K562 (cell line): ENCODE measurements around the gene ETS2. TPM values are rescaled to one million over a fixed set of nuclear protein-coding genes. Genes with fewer than 3 reads are reported as not detected.

Experiments
- ATAC-seq: fragments of 200-7000 bp; cut with Tn5 transposase; 3 replicates; pipeline ENCODE4 v1.9.1; 2020; ENCODE audit warnings: moderate library complexity
- BruUV-seq: library from RNA; stranded (reverse); fragments of 400-500 nt; replicated peaks from 2 replicates; lab custom pipeline; 2021; lab: Mats Ljungman, UMichigan
- CTCF ChIA-PET: fragments of 300-600 bp; formaldehyde crosslinking; extraction: SDS; loops from one replicate; lab custom pipeline; 2021; ENCODE audit warnings: low intra/inter-chr PET ratio; lab: Yijun Ruan, JAX
- POLR2A ChIA-PET: fragments of 300-600, 350-650 bp; sonication (Branson Sonifier 250); formaldehyde crosslinking; extraction: SDS; loops from one replicate; lab custom pipeline; 2021; ENCODE audit warnings: antibody characterized with exemption, inconsistent platforms; lab: Yijun Ruan, JAX
- DNase-seq, 4 experiments: peaks; one replicate each; pipeline versions ENCODE4 v3.0.0 to v3.0.0-alpha.2; 2011 to 2018; ENCODE audit warnings: low spot score in 3 of 4, mixed read lengths in 3 of 4; ENCODE audit errors: extremely low read depth in 1 of 4
- FAIRE-seq: peaks from 2 replicates; lab custom pipeline; 2011; peaks lifted over from hg19 to GRCh38; lab: Jason Lieb, UNC
- H2AFZ ChIP-seq: 2 replicates; pipeline ENCODE4 v1.6.0; 2011; ENCODE audit warnings: low read depth, low read length, control low read depth, inconsistent platforms
- H3K27ac ChIP-seq: fragments of 200-600 bp; 3 replicates; pipeline ENCODE4 v1.8.0; 2011; ENCODE audit warnings: low read depth, mild to moderate bottlenecking, control low read depth, inconsistent platforms, low read length, moderate library complexity, mixed read lengths; ENCODE audit errors: extremely low read depth
- H3K27me3 ChIP-seq, 2 experiments: fragments of 300-600 bp in 1 of 2; 2 replicates in 1 of 2; 3 replicates in 1 of 2; pipeline versions ENCODE4 v1.6.0 to v1.8.0; 2011; ENCODE audit warnings: inconsistent platforms in 2 of 2, low read length in 2 of 2, mild to moderate bottlenecking in 1 of 2, mixed read lengths in 1 of 2, moderate library complexity in 1 of 2; ENCODE audit not compliant: control insufficient read depth in 2 of 2, insufficient read depth in 2 of 2
- H3K36me3 ChIP-seq: fragments of 300-600 bp; 3 replicates; pipeline ENCODE4 v1.8.0; 2011; ENCODE audit warnings: mild to moderate bottlenecking, low read length, inconsistent platforms; ENCODE audit not compliant: control insufficient read depth, insufficient read depth
- H3K4me1 ChIP-seq, 2 experiments: fragments of 200-600 bp in 1 of 2; replicated peaks in 1 of 2; 2 replicates in 1 of 2; 3 replicates in 1 of 2; pipeline versions ENCODE4 v1.5.1 to v1.8.0; 2011; ENCODE audit warnings: inconsistent platforms in 2 of 2, low read length in 2 of 2, mild to moderate bottlenecking in 1 of 2, mixed read lengths in 1 of 2, moderate library complexity in 1 of 2; ENCODE audit not compliant: control insufficient read depth in 2 of 2, insufficient read depth in 2 of 2
- H3K4me2 ChIP-seq: 2 replicates; pipeline ENCODE4 v1.6.1; 2011; ENCODE audit warnings: low read length, control low read depth, inconsistent platforms, mixed read lengths; ENCODE audit not compliant: insufficient read depth
- H3K4me3 ChIP-seq: fragments of 200-600 bp; sonication (generic), shearing (Covaris generic); 2 replicates; pipeline ENCODE4 v1.5.1; 2016; ENCODE audit warnings: control low read depth, inconsistent platforms
- H3K79me2 ChIP-seq: fragments of 200-600 bp; 3 replicates; pipeline ENCODE4 v1.8.0; 2011; ENCODE audit warnings: low read length, inconsistent platforms; ENCODE audit not compliant: control insufficient read depth, insufficient read depth
- H3K9ac ChIP-seq, 2 experiments: 2 replicates each; pipeline versions ENCODE4 v1.6.0 to v1.6.1; 2011; ENCODE audit warnings: low read depth in 2 of 2, low read length in 2 of 2, control low read depth in 1 of 2, inconsistent platforms in 1 of 2, mild to moderate bottlenecking in 1 of 2, mixed read lengths in 1 of 2; ENCODE audit not compliant: insufficient read depth in 1 of 2
- H3K9me1 ChIP-seq: one replicate; pipeline ENCODE4 v1.6.0; 2011; ENCODE audit warnings: inconsistent platforms, mild to moderate bottlenecking, low read length, moderate library complexity; ENCODE audit not compliant: control insufficient read depth, insufficient read depth
- H3K9me3 ChIP-seq: replicated peaks from 2 replicates; pipeline ENCODE4 v1.5.1; 2011; ENCODE audit warnings: low read depth, low read length, inconsistent platforms; ENCODE audit not compliant: control insufficient read depth, insufficient read depth
- H4K20me1 ChIP-seq: replicated peaks from 2 replicates; pipeline ENCODE4 v1.6.1; 2011; ENCODE audit warnings: low read length, inconsistent platforms, mixed read lengths; ENCODE audit not compliant: control insufficient read depth, insufficient read depth
- BMI1 ChIP-seq: fragments of 150-350 bp; IDR thresholded peaks from 2 replicates; pipeline ENCODE4 v1.6.1; 2014; ENCODE audit warnings: low read length
- ELF1 ChIP-seq: fragments of 200-800 bp; sonication (Bioruptor generic); IDR thresholded peaks from 2 replicates; pipeline ENCODE4 v1.6.1; 2016; ENCODE audit warnings: missing genetic modification characterization, missing compliant biosample characterization
- L3MBTL2 ChIP-seq: fragments of 450-650 bp; IDR thresholded peaks from 2 replicates; pipeline ENCODE4 v1.6.1; 2016; ENCODE audit warnings: mild to moderate bottlenecking, moderate library complexity
- MTA2 ChIP-seq: fragments of 450-650 bp; IDR thresholded peaks from 2 replicates; pipeline ENCODE4 v1.6.1; 2016; ENCODE audit warnings: low read depth
- MYC ChIP-seq, 2 experiments: fragments of 250-450 bp in 1 of 2; sonication (Bioruptor Pico) in 1 of 2; IDR thresholded peaks; 2 replicates each; pipeline versions ENCODE4 v1.5.1 to v1.6.1; 2012 to 2021; ENCODE audit warnings: low read depth in 2 of 2, borderline replicate concordance in 1 of 2, improper control_type of control experiment in 1 of 2, low read length in 1 of 2, mild to moderate bottlenecking in 1 of 2, moderate library complexity in 1 of 2
- SETDB1 ChIP-seq: IDR thresholded peaks from one replicate; pipeline ENCODE4 v1.6.1; 2012; ENCODE audit warnings: low read length, control low read depth, inconsistent platforms
- SMAD4 ChIP-seq: fragments of 250-450 bp; sonication (Bioruptor Pico); conservative IDR thresholded peaks from 2 replicates; pipeline ENCODE4 v1.8.0; 2021; ENCODE audit warnings: inconsistent platforms, mild to moderate bottlenecking, moderate library complexity
- SOX6 ChIP-seq: fragments of 450-650 bp; IDR thresholded peaks from 2 replicates; pipeline ENCODE4 v1.6.1; 2014; ENCODE audit warnings: mild to moderate bottlenecking
- ZBTB5 ChIP-seq: fragments of 450-650 bp; IDR thresholded peaks from 2 replicates; pipeline ENCODE4 v1.6.1; 2017; ENCODE audit warnings: antibody characterized with exemption
- WGBS: fragments of 100-300 bp; shearing (Covaris generic); methylation state at CpG from one replicate; pipeline ENCODE4 v1.1.6; 2016; ENCODE audit warnings: low coverage, mixed read lengths; ENCODE audit not compliant: insufficient coverage; ENCODE audit errors: missing lambda C conversion rate; 5-methylcytosine and 5-hydroxymethylcytosine counted together
- in situ Hi-C: fragments of 300-500 bp; cut with MboI; formaldehyde crosslinking; loops from 4 replicates; pipeline ENCODE4 v1.15.0; 2018; ENCODE audit warnings: inconsistent platforms, mixed read lengths
- intact Hi-C: fragments of 100-400 bp; cut with micrococcal nuclease; formaldehyde crosslinking; loops from 2 replicates; pipeline ENCODE4 v1.14.2; 2022
- polyA plus RNA-seq, 8 experiments: library from polyadenylated mRNA; depleted of rRNA in 4 of 8; stranded (reverse) in 5 of 8; unstranded in 3 of 8; fragments of >200 nt; fragmentation: Nextera tagmentation in 2 of 8; fragmentation: Illumina TruSeq in 1 of 8; extraction: Ambion mirVana in 2 of 8; extraction: Trizol in 1 of 8; gene quantifications; 2 replicates each; pipeline versions ENCODE4 v1.2.1 to v1.2.3, GENCODE V29; 2011 to 2014; ENCODE audit warnings: inconsistent platforms in 1 of 8, missing spikeins in 1 of 8
- total RNA-seq, 7 experiments: library from RNA; depleted of rRNA in 6 of 7; stranded (reverse); fragments of >200 nt in 6 of 7; fragmentation: Illumina TruSeq in 2 of 7; extraction: Trizol in 2 of 7; gene quantifications; 2 replicates each; pipeline versions ENCODE4 v1.2.1 to v1.2.3, GENCODE V29; 2011 to 2021; ENCODE audit warnings: low replicate concordance in 1 of 7
- TF ChIP-seq, protein P1 (sequence below): IDR thresholded peaks from 2 replicates; pipeline ENCODE4 v1.6.1; 2016; ENCODE audit warnings: missing genetic modification characterization, missing compliant biosample characterization
- TF ChIP-seq, protein P2 (sequence below): fragments of 150-350 bp; conservative IDR thresholded peaks from 2 replicates; pipeline ENCODE4 v1.6.1; 2014; ENCODE audit warnings: low read length

ETS2 gene
- total and polyA plus RNA-seq, 9 of the 15 experiments (the other 6 are each of a cell fraction or from before 2014, with no cell fraction given) = 1.7 to 24.4 (median 12.2) TPM

DNA sequence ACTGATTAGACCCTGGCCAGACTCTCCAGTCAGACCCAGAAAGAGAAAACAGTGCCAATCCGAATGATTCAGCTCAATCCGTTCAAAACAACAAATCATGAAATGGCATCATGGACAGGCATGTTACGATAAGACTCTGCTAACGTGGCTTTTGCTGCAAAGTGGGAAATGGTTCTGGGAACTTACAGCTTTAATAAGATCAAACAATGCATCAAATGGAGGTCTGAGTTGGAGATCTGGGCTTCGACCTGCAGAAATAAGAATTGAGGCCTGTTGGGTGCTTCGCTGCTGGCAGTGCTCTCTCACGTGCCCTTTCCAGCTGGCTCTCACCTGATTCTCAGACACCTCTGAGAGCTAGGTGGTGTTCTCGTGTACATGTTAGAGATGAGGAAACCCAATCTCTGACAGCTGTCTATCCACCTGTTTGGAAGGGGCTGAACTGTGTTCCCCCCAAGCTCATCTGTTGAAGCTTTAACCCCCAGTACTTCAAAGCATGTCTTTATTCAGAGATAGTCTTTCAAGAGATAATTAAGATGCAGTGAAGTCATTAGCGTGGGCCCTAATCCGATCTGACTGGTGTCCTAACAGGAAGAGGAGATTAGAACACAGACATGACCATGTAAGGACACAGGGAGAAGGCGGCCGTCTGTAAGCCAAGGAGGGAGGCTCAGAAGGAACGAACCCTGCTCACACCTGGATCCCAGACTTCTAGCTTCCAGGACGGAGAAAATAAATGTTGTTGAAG is 45.5 kb upstream of the ETS2 start (continued):
- TF ChIP-seq SMAD4 (CRISPR knock-in tag) (0 out of 2 replicates have a peak, but pooled peaks have one; percentile 30), MTA2 (no peak)

- Histone ChIP-seq H3K4me2 (no peak overlapping the region), H3K27me3 (peaks cover 18 to 23% of the 10 kb centered on the region in 2 experiments; a peak in 4 of 5 replicates), H3K27ac (no peak overlapping the region), H3K9me3 (no peaks in the 10 kb centered on the region), H2AFZ (no peak overlapping the region; the same call in 1 of the 2 replicates), H3K36me3 (no peaks in the 10 kb centered on the region), H3K9ac (no peak overlapping the region), H3K4me1 (peaks cover 0 to 10% of the 10 kb centered on the region in 2 experiments; a peak in 3 of 5 replicates), H3K4me3 (no peak overlapping the region), H4K20me1 (no peaks in the 10 kb centered on the region)
- DNase-seq (no peak), FAIRE-seq (no peak), ATAC-seq (no peak)
- CTCF ChIA-PET = no interaction called here
- WGBS = 16% methylated on average over 7 of the region's 7 CpGs
- intact Hi-C loops = no loop called here
- in situ Hi-C loops = no loop called here
- TF ChIP-seq ELF1 (tag) = no peak
- TF ChIP-seq, protein P1, sequence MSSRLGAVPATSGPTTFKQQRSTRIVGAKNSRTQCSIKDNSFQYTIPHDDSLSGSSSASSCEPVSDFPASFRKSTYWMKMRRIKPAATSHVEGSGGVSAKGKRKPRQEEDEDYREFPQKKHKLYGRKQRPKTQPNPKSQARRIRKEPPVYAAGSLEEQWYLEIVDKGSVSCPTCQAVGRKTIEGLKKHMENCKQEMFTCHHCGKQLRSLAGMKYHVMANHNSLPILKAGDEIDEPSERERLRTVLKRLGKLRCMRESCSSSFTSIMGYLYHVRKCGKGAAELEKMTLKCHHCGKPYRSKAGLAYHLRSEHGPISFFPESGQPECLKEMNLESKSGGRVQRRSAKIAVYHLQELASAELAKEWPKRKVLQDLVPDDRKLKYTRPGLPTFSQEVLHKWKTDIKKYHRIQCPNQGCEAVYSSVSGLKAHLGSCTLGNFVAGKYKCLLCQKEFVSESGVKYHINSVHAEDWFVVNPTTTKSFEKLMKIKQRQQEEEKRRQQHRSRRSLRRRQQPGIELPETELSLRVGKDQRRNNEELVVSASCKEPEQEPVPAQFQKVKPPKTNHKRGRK (tag) = peak; percentile 31; the same call in 1 of the 2 replicates
- no peak for TF ChIP-seq MYC (IDR thresholded peaks at IDR 0.05; ENCODE audit: low read depth, low read length)
- no peak for TF ChIP-seq MYC (CRISPR knock-in tag; IDR thresholded peaks at IDR 0.05; ENCODE audit: borderline replicate concordance, low read depth)
- no peak for TF ChIP-seq SETDB1
- TF ChIP-seq BMI1 = no peak
- TF ChIP-seq, protein P2, sequence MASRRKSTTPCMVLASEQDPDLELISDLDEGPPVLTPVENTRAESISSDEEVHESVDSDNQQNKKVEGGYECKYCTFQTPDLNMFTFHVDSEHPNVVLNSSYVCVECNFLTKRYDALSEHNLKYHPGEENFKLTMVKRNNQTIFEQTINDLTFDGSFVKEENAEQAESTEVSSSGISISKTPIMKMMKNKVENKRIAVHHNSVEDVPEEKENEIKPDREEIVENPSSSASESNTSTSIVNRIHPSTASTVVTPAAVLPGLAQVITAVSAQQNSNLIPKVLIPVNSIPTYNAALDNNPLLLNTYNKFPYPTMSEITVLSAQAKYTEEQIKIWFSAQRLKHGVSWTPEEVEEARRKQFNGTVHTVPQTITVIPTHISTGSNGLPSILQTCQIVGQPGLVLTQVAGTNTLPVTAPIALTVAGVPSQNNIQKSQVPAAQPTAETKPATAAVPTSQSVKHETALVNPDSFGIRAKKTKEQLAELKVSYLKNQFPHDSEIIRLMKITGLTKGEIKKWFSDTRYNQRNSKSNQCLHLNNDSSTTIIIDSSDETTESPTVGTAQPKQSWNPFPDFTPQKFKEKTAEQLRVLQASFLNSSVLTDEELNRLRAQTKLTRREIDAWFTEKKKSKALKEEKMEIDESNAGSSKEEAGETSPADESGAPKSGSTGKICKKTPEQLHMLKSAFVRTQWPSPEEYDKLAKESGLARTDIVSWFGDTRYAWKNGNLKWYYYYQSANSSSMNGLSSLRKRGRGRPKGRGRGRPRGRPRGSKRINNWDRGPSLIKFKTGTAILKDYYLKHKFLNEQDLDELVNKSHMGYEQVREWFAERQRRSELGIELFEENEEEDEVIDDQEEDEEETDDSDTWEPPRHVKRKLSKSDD = no peak
- TF ChIP-seq L3MBTL2 = 0 out of 2 replicates have a peak, but pooled peaks have one; percentile 5
- TF ChIP-seq ZBTB5 = no peak
- TF ChIP-seq SOX6 = no peak
- TF ChIP-seq, all 486 proteins: peak for 2
- POLR2A ChIA-PET = interaction anchor here (1.0 to 1.7 kb wide), 2 partner anchors 9 to 11 kb away, joined by 4 read pairs; no protein-coding TSS in a partner anchor
- Histone ChIP-seq H3K9me1 (no peaks in the 10 kb centered on the region), H3K79me2 (no peaks in the 10 kb centered on the region)
- no TSS peak for BruUV-seq
These were observed 45.0 kb upstream of the ETS2 start for GRCh38 chr21:38760762-38761155.
